ENCODE measurements around the gene NIP7.
"Not testable (repeated sequence)": the region's sequence is repeated elsewhere in the genome, so short reads cannot be mapped to it uniquely, and the experiment has no call there.

Gene NIP7

GRCh38 chr16:69348222-69348621 lies 8.7 kb downstream of the NIP7 start:
- DNase-seq: no peak

- DNase-seq: no peak
Measured at GRCh38 chr16:69349536-69349935, 10.0 kb downstream of the NIP7 start.

GRCh38 chr16:69350536-69351133 lies 11.1 kb downstream of the NIP7 start:
- no peak for DNase-seq

- no peak for DNase-seq
Measured at GRCh38 chr16:69351309-69352027, 11.9 kb downstream of the NIP7 start, which contains the start of gene TMED6. TSS of gene TMED6 (minus strand) at chr16:69351786. CDS start at chr16:69351753, 33 bp downstream.

- not testable (repeated sequence) for DNase-seq
Measured at GRCh38 chr16:69360070-69360469, 20.5 kb downstream of the NIP7 start.

- no peak for DNase-seq
Measured at GRCh38 chr16:69363281-69363717, 23.7 kb downstream of the NIP7 start.

- DNase-seq: no peak
Measured at GRCh38 chr16:69364088-69364487, 24.5 kb downstream of the NIP7 start.

- no peak for DNase-seq
Measured at GRCh38 chr16:69365901-69366300, 26.3 kb downstream of the NIP7 start.

GRCh38 chr16:69366431-69366830 lies 26.9 kb downstream of the NIP7 start:
- no peak for DNase-seq

- no peak for DNase-seq
Measured at GRCh38 chr16:69367980-69368379, 28.4 kb downstream of the NIP7 start.

- DNase-seq: no peak
Measured at GRCh38 chr16:69368866-69369265, 29.3 kb downstream of the NIP7 start.

GRCh38 chr16:69371564-69371963 lies 32.0 kb downstream of the NIP7 start:
- no peak for DNase-seq

GRCh38 chr16:69373019-69373418 lies 33.4 kb downstream of the NIP7 start:
- DNase-seq: no peak

- DNase-seq: no peak
Measured at GRCh38 chr16:69376393-69377059, 37.0 kb downstream of the NIP7 start.

GRCh38 chr16:69378036-69378435 lies 38.5 kb downstream of the NIP7 start:
- DNase-seq: no peak

GRCh38 chr16:69378760-69379159 lies 39.2 kb downstream of the NIP7 start:
- DNase-seq: no peak

- no peak for DNase-seq
Measured at GRCh38 chr16:69381231-69381630, 41.7 kb downstream of the NIP7 start.

- DNase-seq: no peak
Measured at GRCh38 chr16:69382421-69382820, 42.8 kb downstream of the NIP7 start.

GRCh38 chr16:69384974-69385373 lies 45.4 kb downstream of the NIP7 start:
- DNase-seq: no peak

- no peak for DNase-seq
Measured at GRCh38 chr16:69386596-69386995, 47.0 kb downstream of the NIP7 start.

Data from COR-L47 (cell line).